Activated CD8-positive, alpha-beta T cell treated with anti-CD3 and anti-CD28 coated beads for 36 hours (primary cell): ENCODE results near the gene RASGRP2. TPM values are rescaled to one million over a fixed set of nuclear protein-coding genes. Genes with fewer than 3 reads are reported as not detected.

Experiments used
- ATAC-seq: fragments of 200-7000 bp; cut with Tn5 transposase; one replicate; pipeline ENCODE4 v1.10.0; 2021; ENCODE audit warnings: mild to moderate bottlenecking, moderate library complexity
- CTCF ChIA-PET: fragments of 350-600 bp; sonication (Branson Sonifier 250); formaldehyde crosslinking; loops from one replicate; lab custom pipeline; 2021; ENCODE audit warnings: antibody characterized with exemption; lab: Charles Lee
- POLR2A ChIA-PET: fragments of 350-600 bp; sonication (Branson Sonifier 250); formaldehyde crosslinking; loops from one replicate; lab custom pipeline; 2021; ENCODE audit warnings: antibody characterized with exemption; lab: Charles Lee
- DNase-seq: peaks from one replicate; pipeline ENCODE4 v3.0.0-alpha.2; 2020
- H3K27ac Mint-ChIP-seq: one replicate; pipeline ENCODE4 v1.8.0; 2021; ENCODE audit warnings: mild to moderate bottlenecking, mixed read lengths
- H3K27me3 Mint-ChIP-seq: one replicate; pipeline ENCODE4 v1.8.0; 2021; ENCODE audit warnings: mixed read lengths
- H3K36me3 Mint-ChIP-seq: one replicate; pipeline ENCODE4 v1.8.0; 2021; ENCODE audit warnings: low read depth, mixed read lengths
- H3K4me1 Mint-ChIP-seq: one replicate; pipeline ENCODE4 v1.8.0; 2021; ENCODE audit warnings: low read depth, mixed read lengths
- H3K4me3 Mint-ChIP-seq: one replicate; pipeline ENCODE4 v1.8.0; 2021; ENCODE audit warnings: mild to moderate bottlenecking, moderate library complexity, mixed read lengths
- H3K9me3 Mint-ChIP-seq: one replicate; pipeline ENCODE4 v1.8.0; 2021; ENCODE audit warnings: mixed read lengths
- intact Hi-C: fragments of 100-400 bp; cut with micrococcal nuclease; formaldehyde crosslinking; loops from one replicate; pipeline ENCODE4 v1.10.0; 2022
- total RNA-seq, 2 experiments: library from RNA; stranded (reverse); gene quantifications; one replicate each; pipeline ENCODE4 v1.2.3, GENCODE V29; 2021
- TF ChIP-seq, protein P1 (sequence below): fragments of 200-600 bp; IDR thresholded peaks from one replicate; pipeline ENCODE4 v1.8.0; 2022; ENCODE audit warnings: antibody characterized with exemption, mild to moderate bottlenecking

The RASGRP2 gene
- total RNA-seq, 2 experiments from 2014 or later = 7.8 to 8.2 TPM

DNA sequence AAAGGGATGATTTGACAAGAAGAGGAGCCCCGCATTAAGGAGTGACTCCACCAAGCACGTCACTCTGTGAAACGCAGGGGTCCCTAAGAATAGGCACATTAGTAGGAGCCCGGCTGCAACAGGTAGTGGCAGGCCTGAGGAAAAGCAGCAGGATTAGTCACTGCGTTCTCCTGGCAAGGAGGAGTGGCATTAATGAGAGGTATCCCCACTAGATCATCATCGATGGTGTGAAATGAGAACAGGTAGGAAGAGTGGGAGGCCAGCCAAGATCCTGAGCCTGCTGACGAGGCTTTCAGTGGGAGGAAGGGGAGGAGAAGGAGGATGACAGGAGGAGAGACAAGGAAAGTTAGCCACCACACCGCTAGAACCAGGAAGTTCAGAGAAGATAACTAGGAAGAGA, 59.6 kb downstream of the RASGRP2 start:
- H3K27me3 Mint-ChIP-seq = no peaks in the 10 kb centered on the region
- ChIA-PET POLR2A (no interaction called here), CTCF (interaction anchor here (0.7 to 2.2 kb wide), 2 partner anchors 20 to 32 kb away, joined by 3 to 5 read pairs; no protein-coding TSS in a partner anchor)
- TF ChIP-seq, protein P1, sequence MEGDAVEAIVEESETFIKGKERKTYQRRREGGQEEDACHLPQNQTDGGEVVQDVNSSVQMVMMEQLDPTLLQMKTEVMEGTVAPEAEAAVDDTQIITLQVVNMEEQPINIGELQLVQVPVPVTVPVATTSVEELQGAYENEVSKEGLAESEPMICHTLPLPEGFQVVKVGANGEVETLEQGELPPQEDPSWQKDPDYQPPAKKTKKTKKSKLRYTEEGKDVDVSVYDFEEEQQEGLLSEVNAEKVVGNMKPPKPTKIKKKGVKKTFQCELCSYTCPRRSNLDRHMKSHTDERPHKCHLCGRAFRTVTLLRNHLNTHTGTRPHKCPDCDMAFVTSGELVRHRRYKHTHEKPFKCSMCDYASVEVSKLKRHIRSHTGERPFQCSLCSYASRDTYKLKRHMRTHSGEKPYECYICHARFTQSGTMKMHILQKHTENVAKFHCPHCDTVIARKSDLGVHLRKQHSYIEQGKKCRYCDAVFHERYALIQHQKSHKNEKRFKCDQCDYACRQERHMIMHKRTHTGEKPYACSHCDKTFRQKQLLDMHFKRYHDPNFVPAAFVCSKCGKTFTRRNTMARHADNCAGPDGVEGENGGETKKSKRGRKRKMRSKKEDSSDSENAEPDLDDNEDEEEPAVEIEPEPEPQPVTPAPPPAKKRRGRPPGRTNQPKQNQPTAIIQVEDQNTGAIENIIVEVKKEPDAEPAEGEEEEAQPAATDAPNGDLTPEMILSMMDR = no peak
- intact Hi-C loops = loop anchor here (10.0 kb wide), 1 partner anchor 60 kb away; the partner anchor contains the start of gene RASGRP2
- H3K27ac Mint-ChIP-seq = no peak overlapping the region
- H3K4me3 Mint-ChIP-seq = no peak overlapping the region
- H3K4me1 Mint-ChIP-seq = peaks cover 9% of the 10 kb centered on the region
- H3K9me3 Mint-ChIP-seq = no peaks in the 10 kb centered on the region
- no peaks in the 10 kb centered on the region for H3K36me3 Mint-ChIP-seq
- ATAC-seq (no peak), DNase-seq (no peak)

DNA sequence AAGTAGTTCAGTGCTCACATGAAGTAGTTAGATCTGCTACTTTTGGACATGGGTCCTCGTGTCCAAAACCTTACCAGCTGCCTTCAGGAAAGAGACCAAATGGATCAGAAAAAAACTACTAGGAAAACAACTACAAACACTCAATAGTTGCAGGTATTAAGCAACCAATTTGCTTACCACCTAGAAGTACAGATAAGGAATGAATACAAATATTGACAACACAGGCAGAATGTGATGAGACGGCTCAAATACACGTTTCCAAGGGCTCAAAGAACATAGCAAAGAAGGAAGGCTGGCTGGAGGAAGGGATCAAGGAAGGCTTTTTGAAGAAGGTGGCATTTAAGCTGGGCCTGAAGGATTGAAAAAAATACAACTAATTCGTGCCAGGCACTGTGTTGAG, 62.8 kb downstream of the RASGRP2 start:
- TF ChIP-seq, protein P1 = no peak
- no peaks in the 10 kb centered on the region for H3K36me3 Mint-ChIP-seq
- ChIA-PET POLR2A (no interaction called here), CTCF (no interaction called here)
- ATAC-seq (no peak), DNase-seq (no peak)
- no peaks in the 10 kb centered on the region for H3K9me3 Mint-ChIP-seq
- no peak overlapping the region for H3K27ac Mint-ChIP-seq
- peaks cover 7% of the 10 kb centered on the region for H3K27me3 Mint-ChIP-seq
- intact Hi-C loops = loop anchor here (10.0 kb wide), 1 partner anchor 64 kb away; the partner anchor contains the start of gene RASGRP2
- H3K4me1 Mint-ChIP-seq = no peaks in the 10 kb centered on the region
- no peak overlapping the region for H3K4me3 Mint-ChIP-seq

DNA sequence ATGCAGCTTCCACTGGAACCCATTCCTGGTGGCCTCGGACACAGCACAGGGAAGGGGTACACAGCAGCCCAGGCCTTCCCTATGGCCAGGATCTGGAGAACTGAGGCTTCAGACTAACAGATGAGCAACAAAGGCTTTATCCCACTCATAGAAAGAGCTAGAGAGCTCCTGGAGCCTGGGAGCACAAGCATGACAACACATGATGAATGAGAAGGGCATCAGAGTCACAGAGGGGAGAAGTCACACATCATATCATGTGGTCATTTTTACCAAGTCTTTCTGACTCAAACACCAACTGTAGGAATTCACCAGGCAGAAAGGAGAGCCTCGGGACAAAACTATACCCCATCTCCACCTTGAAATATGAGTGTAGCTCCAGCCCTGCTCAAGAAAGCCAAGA, 64.1 kb downstream of the RASGRP2 start:
- Mint-ChIP-seq H3K4me3 (no peak overlapping the region), H3K9me3 (no peaks in the 10 kb centered on the region), H3K27ac (no peak overlapping the region), H3K36me3 (no peaks in the 10 kb centered on the region), H3K4me1 (peaks cover 2% of the 10 kb centered on the region), H3K27me3 (peaks cover 11% of the 10 kb centered on the region)
- CTCF ChIA-PET = interaction anchor here (1.2 to 1.3 kb wide), 2 partner anchors 8 to 63 kb away, joined by 3 to 6 read pairs; no protein-coding TSS in a partner anchor
- TF ChIP-seq, protein P1 = no peak
- POLR2A ChIA-PET = no interaction called here
- no peak for DNase-seq
- ATAC-seq = no peak
- intact Hi-C loops = loop anchor here (10.0 kb wide), 1 partner anchor 65 kb away; the partner anchor contains the start of gene RASGRP2

DNA sequence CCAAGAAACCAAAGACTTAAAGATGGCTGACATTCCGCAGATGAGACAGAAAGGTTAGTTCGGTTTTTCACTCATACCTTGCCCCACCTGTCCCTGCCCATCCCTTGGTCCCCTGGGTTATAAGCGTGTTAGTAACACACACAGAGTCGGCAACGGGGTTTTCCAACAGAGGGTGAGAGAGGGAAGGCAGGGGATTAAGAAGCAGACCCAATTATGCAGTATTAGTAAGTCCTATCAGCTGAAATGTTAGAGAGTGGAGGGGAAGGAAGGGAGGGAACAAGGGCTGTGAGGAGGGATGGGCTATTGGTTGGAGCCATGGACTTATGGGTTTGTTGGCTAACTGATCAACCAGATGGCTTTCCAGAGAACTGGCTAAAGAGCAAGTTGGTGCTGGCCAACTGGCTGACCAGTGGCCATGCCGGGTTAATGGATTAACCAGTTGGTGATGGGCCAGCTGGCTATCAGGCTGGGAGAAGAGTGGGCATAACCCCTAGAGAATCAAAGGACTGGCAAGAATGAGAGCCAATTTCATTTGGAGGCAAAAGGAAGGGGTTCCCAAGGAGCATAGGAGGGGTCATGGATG, 66.4 kb downstream of the RASGRP2 start:
- ATAC-seq (no peak), DNase-seq (no peak)
- Mint-ChIP-seq H3K4me3 (no peak overlapping the region), H3K9me3 (no peaks in the 10 kb centered on the region), H3K36me3 (no peaks in the 10 kb centered on the region), H3K27me3 (peaks cover 17% of the 10 kb centered on the region), H3K4me1 (peaks cover 2% of the 10 kb centered on the region), H3K27ac (no peak overlapping the region)
- ChIA-PET CTCF (interaction anchor here (1.5 kb wide), 1 partner anchor 228 kb away, joined by 5 read pairs; no protein-coding TSS in a partner anchor), POLR2A (no interaction called here)
- TF ChIP-seq, protein P1 = no peak
- intact Hi-C loops = no loop called here

Other genes with a start within 250 kb of the RASGRP2 start
- not detected for gene SLC22A11, start 188.2 kb downstream of the RASGRP2 start, total RNA-seq
- gene SLC22A12, start 152.9 kb downstream of the RASGRP2 start, total RNA-seq = not detected
- under 1 TPM; 0.07 to 0.22 TPM for gene NRXN2, start 20.9 kb downstream of the RASGRP2 start, total RNA-seq
- gene PYGM, start 15.8 kb upstream of the RASGRP2 start, total RNA-seq = 1 to 10 TPM; 1.2 to 3.3 TPM
- 100 to 1,000 TPM; 325 to 342 TPM for gene SF1, start 34.4 kb upstream of the RASGRP2 start, total RNA-seq
- gene MAP4K2, start 59.1 kb upstream of the RASGRP2 start, total RNA-seq = 10 to 100 TPM; 56.4 to 58.0 TPM
- 10 to 100 TPM; 25.8 to 29.0 TPM for gene MEN1, start 66.4 kb upstream of the RASGRP2 start, total RNA-seq
- gene CDC42BPG, start 100.5 kb upstream of the RASGRP2 start, total RNA-seq = under 1 TPM; 0.31 to 0.61 TPM
- gene EHD1, start 134.5 kb upstream of the RASGRP2 start, total RNA-seq = 10 to 100 TPM; 60.3 to 65.1 TPM
- 10 to 100 TPM; 17.1 to 17.5 TPM for gene ATG2A, start 173.1 kb upstream of the RASGRP2 start, total RNA-seq
- 10 to 100 TPM; 20.2 to 21.2 TPM for gene PPP2R5B, start 180.5 kb upstream of the RASGRP2 start, total RNA-seq
- gene GPHA2, start 191.8 kb upstream of the RASGRP2 start, total RNA-seq = not detected
- gene MAJIN, start 228.0 kb upstream of the RASGRP2 start, total RNA-seq = not detected